Cardiac fibroblast (primary cell): ENCODE results near the gene HTR1B.

Experiments used
- DNase-seq, 2 donors: peaks; one replicate each; pipeline versions ENCODE4 v3.0.0 to v3.0.0-alpha.2; 2010; ENCODE audit warnings: low read depth in 2 of 2
- H3K4me3 ChIP-seq, 2 donors: replicated peaks in 1 of 2; 1 replicate in 1 of 2; 2 replicates in 1 of 2; pipeline ENCODE4 v1.5.1; 2011; ENCODE audit warnings: low read depth in 2 of 2, low read length in 2 of 2, mild to moderate bottlenecking in 2 of 2, moderate library complexity in 1 of 2
- CTCF ChIP-seq: IDR thresholded peaks from one replicate; pipeline ENCODE4 v1.5.1; 2011; ENCODE audit warnings: low read depth, mild to moderate bottlenecking, low read length, inconsistent platforms

HTR1B gene

GRCh38 chr6:77448546-77448945, 14.7 kb downstream of the HTR1B start:
- no peak for TF ChIP-seq CTCF
- DNase-seq, result no peak
- no peak overlapping the region for H3K4me3 ChIP-seq

GRCh38 chr6:77447254-77447653, 16.0 kb downstream of the HTR1B start:
- no peak for TF ChIP-seq CTCF
- DNase-seq, result peak; percentile 40 to 58
- H3K4me3 ChIP-seq, result no peak overlapping the region

GRCh38 chr6:77446249-77446648, 17.0 kb downstream of the HTR1B start:
- no peak for DNase-seq
- TF ChIP-seq CTCF, result no peak
- no peak overlapping the region for H3K4me3 ChIP-seq

GRCh38 chr6:77445214-77445613, 18.1 kb downstream of the HTR1B start:
- H3K4me3 ChIP-seq, result no peak overlapping the region
- DNase-seq, result no peak
- TF ChIP-seq CTCF, result no peak

GRCh38 chr6:77440206-77440976, 22.9 kb downstream of the HTR1B start:
- DNase-seq, result no peak
- no peak overlapping the region for H3K4me3 ChIP-seq
- no peak for TF ChIP-seq CTCF

GRCh38 chr6:77433888-77434287, 29.4 kb downstream of the HTR1B start:
- no peak for TF ChIP-seq CTCF

GRCh38 chr6:77430504-77430903, 32.8 kb downstream of the HTR1B start:
- no peak for TF ChIP-seq CTCF
- DNase-seq, result no peak

More at GRCh38 chr6:77433888-77434287, 29.4 kb downstream of the HTR1B start:
- no peak overlapping the region for H3K4me3 ChIP-seq
- DNase-seq, result no peak

More at GRCh38 chr6:77430504-77430903, 32.8 kb downstream of the HTR1B start:
- no peak overlapping the region for H3K4me3 ChIP-seq
